BLaER1 (cell line): ENCODE data around the gene MPDZ.

Source experiments
- H3K27ac ChIP-seq: shearing (Covaris generic); formaldehyde crosslinking; 2 replicates; pipeline ENCODE4 v1.8.1; 2022
- H3K27me3 ChIP-seq: shearing (Covaris generic); formaldehyde crosslinking; 2 replicates; pipeline ENCODE4 v1.8.1; 2022
- H3K36me3 ChIP-seq: shearing (Covaris generic); formaldehyde crosslinking; 2 replicates; pipeline ENCODE4 v1.8.1; 2022
- H3K4me1 ChIP-seq: shearing (Covaris generic); formaldehyde crosslinking; 2 replicates; pipeline ENCODE4 v1.8.1; 2022
- H3K4me2 ChIP-seq: shearing (Covaris generic); formaldehyde crosslinking; 2 replicates; pipeline ENCODE4 v1.8.1; 2022
- H3K4me3 ChIP-seq: shearing (Covaris generic); formaldehyde crosslinking; 2 replicates; pipeline ENCODE4 v1.8.1; 2022
- H3K9ac ChIP-seq: shearing (Covaris generic); formaldehyde crosslinking; 2 replicates; pipeline ENCODE4 v1.8.1; 2022
- H3K9me3 ChIP-seq: shearing (Covaris generic); formaldehyde crosslinking; 2 replicates; pipeline ENCODE4 v1.8.1; 2022
- H4K20me1 ChIP-seq: shearing (Covaris generic); formaldehyde crosslinking; 2 replicates; pipeline ENCODE4 v1.8.1; 2022
- Cebpa-rat ChIP-seq: shearing (Covaris generic); IDR thresholded peaks from 2 replicates; pipeline ENCODE4 v1.8.1; 2022

MPDZ gene

DNA sequence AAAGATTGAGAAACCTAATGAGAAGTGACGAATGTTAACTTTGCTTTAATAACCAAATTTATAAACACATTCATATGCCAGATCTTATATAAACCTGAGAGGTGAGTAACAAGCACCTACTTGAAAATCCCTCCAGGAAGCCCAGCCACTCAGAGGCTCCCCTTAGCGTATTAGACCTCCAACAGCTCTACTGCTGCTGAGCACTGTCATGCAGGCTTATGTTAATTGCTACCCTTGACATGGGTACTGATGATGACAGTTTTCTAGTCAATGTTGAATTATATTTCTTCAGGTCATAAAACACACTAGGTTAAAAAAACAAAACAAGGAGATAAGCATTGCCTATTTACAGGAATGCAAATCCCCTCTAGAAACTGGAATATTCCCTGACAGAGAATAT lies 161.2 kb downstream of the MPDZ start:
- TF ChIP-seq Cebpa-rat: no peak
- no peaks in the 10 kb centered on the region for H4K20me1 ChIP-seq

DNA sequence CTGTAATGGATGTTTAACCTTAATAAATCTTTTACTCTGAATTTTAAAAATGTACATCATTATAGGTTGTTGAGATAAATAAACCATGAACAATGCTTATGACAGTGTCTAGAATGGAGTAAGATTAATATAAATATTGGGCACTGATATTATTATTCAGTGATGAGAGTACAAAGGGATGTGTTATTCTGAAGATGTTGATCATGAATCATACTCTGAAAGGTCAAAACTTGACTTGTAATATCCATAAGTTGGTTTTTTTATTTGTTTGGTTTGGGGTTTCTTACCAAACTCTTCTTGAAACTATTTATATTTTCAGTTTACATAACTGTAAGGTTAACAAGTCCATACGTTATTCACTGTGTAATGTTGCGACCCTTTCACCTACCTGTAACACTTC lies 163.2 kb downstream of the MPDZ start:
- Histone ChIP-seq H3K4me1 (no peaks in the 10 kb centered on the region), H4K20me1 (no peaks in the 10 kb centered on the region), H3K27ac (no peak overlapping the region), H3K4me2 (no peak overlapping the region), H3K4me3 (no peak overlapping the region), H3K27me3 (no peaks in the 10 kb centered on the region), H3K9ac (no peak overlapping the region), H3K9me3 (no peaks in the 10 kb centered on the region), H3K36me3 (no peaks in the 10 kb centered on the region)
- no peak for TF ChIP-seq Cebpa-rat

More for the DNA sequence above, 161.2 kb downstream of the MPDZ start:
- Histone ChIP-seq H3K36me3 (no peaks in the 10 kb centered on the region), H3K4me2 (no peak overlapping the region), H3K9ac (no peak overlapping the region), H3K4me1 (no peaks in the 10 kb centered on the region), H3K4me3 (no peak overlapping the region), H3K27me3 (no peaks in the 10 kb centered on the region), H3K9me3 (no peaks in the 10 kb centered on the region), H3K27ac (no peak overlapping the region)

DNA sequence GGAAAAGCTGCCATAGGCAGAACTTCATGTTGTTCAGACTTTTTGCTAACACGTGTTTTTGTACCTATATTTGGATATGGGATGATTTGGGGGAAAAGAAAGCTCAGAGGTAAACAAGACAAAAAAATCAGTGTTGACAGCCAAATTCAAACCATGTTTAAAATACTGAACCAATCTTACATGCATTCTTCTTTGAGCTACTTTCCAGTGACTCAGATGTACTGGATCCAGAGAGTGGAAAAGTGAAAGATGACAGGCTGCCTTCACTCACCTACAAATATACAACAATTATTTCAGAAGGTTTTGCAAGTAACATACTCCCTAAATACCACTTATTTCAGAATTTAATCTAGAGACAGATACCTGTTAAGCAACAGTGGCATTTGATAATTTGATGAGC lies 165.7 kb downstream of the MPDZ start:
- Histone ChIP-seq H3K4me1 (no peaks in the 10 kb centered on the region), H3K4me2 (no peak overlapping the region), H3K27ac (no peak overlapping the region), H4K20me1 (no peaks in the 10 kb centered on the region), H3K9me3 (no peaks in the 10 kb centered on the region), H3K36me3 (no peaks in the 10 kb centered on the region), H3K4me3 (no peak overlapping the region), H3K9ac (no peak overlapping the region), H3K27me3 (no peaks in the 10 kb centered on the region)
- no peak for TF ChIP-seq Cebpa-rat

DNA sequence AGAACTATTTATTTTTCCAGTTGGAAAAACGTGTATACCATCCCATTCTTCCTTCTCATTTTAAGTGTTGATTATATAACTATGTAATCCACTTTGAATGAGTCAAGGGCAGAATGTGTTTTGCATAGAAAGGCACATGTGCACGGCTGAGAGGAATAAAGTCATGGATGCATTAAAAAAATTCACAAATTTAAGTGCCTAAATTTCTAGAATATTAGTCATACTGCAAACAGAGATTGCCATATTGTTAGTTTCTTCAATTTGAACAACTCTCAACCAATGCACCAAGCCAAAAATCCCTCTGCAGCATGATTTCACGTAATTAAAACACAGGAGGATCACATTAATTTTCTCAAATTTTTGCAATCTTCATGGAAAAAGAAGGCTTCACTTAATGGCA lies 166.3 kb downstream of the MPDZ start:
- no peak overlapping the region for H3K27ac ChIP-seq

DNA sequence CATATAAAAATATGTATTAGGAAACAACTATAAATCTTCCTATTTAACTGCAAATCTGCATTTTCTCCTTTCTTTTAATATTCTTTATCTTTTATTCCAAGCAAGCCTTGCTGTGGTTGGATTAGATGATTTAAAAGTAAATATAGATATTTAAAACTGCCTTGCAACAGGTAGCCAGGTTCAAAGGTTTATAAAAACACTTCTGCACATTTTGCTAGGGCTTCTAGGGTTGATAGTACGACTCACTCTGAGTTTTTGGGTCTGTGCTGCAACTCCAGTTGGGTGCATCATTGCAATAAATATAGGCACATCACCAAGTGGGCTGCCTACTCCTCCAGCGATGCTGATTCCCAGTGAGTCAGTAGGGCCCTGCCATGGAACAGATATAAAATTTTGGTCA lies 167.7 kb downstream of the MPDZ start:
- Histone ChIP-seq H3K4me3 (no peak overlapping the region), H3K27ac (no peak overlapping the region), H3K9ac (no peak overlapping the region), H4K20me1 (no peaks in the 10 kb centered on the region), H3K27me3 (no peaks in the 10 kb centered on the region), H3K4me1 (no peaks in the 10 kb centered on the region), H3K36me3 (no peaks in the 10 kb centered on the region), H3K4me2 (no peak overlapping the region), H3K9me3 (no peaks in the 10 kb centered on the region)
- no peak for TF ChIP-seq Cebpa-rat

More for the DNA sequence above, 166.3 kb downstream of the MPDZ start:
- Histone ChIP-seq H3K9me3 (no peaks in the 10 kb centered on the region), H3K27me3 (no peaks in the 10 kb centered on the region), H3K4me3 (no peak overlapping the region), H3K4me2 (no peak overlapping the region), H3K36me3 (no peaks in the 10 kb centered on the region), H3K4me1 (no peaks in the 10 kb centered on the region), H4K20me1 (no peaks in the 10 kb centered on the region), H3K9ac (no peak overlapping the region)
- no peak for TF ChIP-seq Cebpa-rat

DNA sequence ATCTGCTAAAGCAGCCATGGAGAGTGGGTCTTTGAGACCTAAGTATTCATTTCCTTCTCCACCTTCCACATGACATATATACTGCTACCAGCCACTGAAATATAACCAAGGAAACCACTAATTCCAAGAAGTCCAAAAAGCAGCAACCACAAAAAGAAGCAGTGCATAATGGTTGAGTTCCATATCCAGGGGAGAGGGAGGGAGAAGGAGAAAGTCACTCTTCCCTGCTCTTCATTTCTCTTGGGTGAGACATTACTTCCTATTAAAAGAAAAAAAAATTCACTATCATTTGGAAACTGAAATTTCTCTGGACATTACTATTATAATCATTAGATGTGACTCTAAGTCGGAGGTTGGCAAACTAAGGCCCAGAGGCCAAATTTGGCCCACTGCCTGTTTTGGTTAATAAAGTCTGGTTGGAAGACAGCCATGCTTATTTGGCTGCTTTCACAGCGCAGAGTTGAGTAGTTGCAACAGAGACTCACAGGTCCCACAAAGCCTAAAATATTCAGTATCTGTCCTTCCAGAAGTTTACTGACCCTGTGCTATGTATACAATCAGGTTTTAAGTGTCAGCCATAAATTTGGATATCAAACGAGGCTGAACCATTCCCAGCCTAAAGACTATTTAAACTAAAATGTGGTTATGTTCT lies 168.6 kb downstream of the MPDZ start:
- TF ChIP-seq Cebpa-rat: no peak
- H3K9ac ChIP-seq: no peak overlapping the region
- no peaks in the 10 kb centered on the region for H3K27me3 ChIP-seq
- H3K27ac ChIP-seq: no peak overlapping the region
- no peaks in the 10 kb centered on the region for H4K20me1 ChIP-seq
- no peaks in the 10 kb centered on the region for H3K4me1 ChIP-seq
- no peaks in the 10 kb centered on the region for H3K36me3 ChIP-seq
- no peak overlapping the region for H3K4me3 ChIP-seq
- no peak overlapping the region for H3K4me2 ChIP-seq
- no peaks in the 10 kb centered on the region for H3K9me3 ChIP-seq

DNA sequence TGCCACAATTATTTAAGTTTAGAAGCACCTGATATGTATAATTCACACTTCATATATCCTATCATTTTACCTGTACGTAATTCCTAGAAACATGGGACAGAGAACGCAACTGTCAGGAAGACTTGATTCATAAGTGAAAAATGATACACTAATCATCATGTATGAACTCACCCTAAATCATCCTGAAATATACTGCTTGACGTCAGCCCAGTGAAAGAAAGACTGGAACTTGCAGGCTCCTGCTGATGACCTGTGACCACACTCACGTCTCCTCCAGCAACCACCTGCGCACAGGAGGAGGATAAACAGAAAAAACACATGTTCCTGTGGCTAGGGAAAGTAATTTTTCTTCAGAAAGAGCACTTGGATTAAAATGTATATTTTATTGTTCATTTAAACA lies 169.7 kb downstream of the MPDZ start:
- no peak overlapping the region for H3K9ac ChIP-seq
- H3K4me3 ChIP-seq: no peak overlapping the region
- TF ChIP-seq Cebpa-rat: no peak
- H3K9me3 ChIP-seq: no peaks in the 10 kb centered on the region
- H4K20me1 ChIP-seq: no peaks in the 10 kb centered on the region
- H3K27ac ChIP-seq: no peak overlapping the region
- no peaks in the 10 kb centered on the region for H3K27me3 ChIP-seq
- H3K4me2 ChIP-seq: no peak overlapping the region
- H3K4me1 ChIP-seq: no peaks in the 10 kb centered on the region
- no peaks in the 10 kb centered on the region for H3K36me3 ChIP-seq

DNA sequence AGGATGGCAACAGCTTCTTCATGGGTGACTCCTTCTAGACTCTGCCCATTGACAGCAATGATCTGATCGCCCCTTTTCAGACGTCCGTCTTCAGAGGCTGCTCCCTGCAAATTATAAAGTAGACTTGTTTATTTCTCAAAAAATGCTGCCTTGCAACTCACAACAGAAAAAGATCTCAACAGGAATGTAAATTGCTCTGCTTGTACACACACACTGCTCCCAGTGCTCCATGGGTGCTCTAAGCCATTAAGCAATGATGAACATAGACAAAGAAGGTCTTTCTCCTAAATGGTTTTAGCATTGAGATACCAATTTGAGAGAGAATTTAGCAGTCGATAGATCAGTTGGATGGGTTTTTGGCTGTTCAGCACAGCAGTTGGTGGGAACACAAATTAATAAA lies 172.5 kb downstream of the MPDZ start:
- TF ChIP-seq Cebpa-rat: no peak
- H3K27ac ChIP-seq: no peak overlapping the region
- no peaks in the 10 kb centered on the region for H3K36me3 ChIP-seq

DNA sequence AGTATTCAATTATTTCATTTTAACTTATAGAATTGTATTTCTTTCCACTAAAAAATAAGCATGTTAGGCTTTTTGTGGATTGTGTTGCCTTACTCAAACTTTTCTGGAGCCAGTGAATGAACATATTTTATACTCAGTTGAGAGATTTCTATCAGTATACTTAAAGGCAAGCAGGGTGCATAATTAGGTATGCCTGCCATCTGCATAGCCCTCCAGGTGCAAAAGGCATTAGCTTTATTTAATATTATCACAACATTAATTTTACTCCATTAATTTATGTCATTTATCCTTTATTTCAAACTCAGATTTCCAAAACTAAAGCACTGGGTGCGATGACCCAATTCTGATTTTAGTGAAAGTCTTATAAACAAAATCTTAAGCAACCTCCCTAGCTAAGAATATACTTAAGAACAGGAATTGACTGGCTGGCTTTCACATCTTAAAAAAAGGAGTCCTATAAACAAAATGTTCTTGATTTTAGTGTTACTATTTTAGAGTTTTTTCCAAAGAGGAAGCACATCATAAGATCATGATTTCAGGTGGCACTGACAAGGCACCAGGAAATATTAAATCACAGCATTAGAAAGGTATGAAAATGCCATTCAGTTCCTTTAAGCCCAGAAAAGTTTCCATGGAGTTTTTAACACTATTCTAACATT lies 178.4 kb downstream of the MPDZ start:
- Histone ChIP-seq H3K9me3 (no peaks in the 10 kb centered on the region), H3K9ac (no peak overlapping the region), H3K36me3 (no peaks in the 10 kb centered on the region), H3K4me1 (no peaks in the 10 kb centered on the region), H4K20me1 (no peaks in the 10 kb centered on the region), H3K27ac (no peak overlapping the region), H3K4me2 (no peak overlapping the region), H3K4me3 (no peak overlapping the region), H3K27me3 (no peaks in the 10 kb centered on the region)
- no peak for TF ChIP-seq Cebpa-rat

More for the DNA sequence above, 172.5 kb downstream of the MPDZ start:
- no peaks in the 10 kb centered on the region for H3K4me1 ChIP-seq
- H3K9me3 ChIP-seq: no peaks in the 10 kb centered on the region
- no peak overlapping the region for H3K4me2 ChIP-seq
- H4K20me1 ChIP-seq: no peaks in the 10 kb centered on the region
- no peak overlapping the region for H3K4me3 ChIP-seq
- H3K27me3 ChIP-seq: no peaks in the 10 kb centered on the region
- no peak overlapping the region for H3K9ac ChIP-seq

DNA sequence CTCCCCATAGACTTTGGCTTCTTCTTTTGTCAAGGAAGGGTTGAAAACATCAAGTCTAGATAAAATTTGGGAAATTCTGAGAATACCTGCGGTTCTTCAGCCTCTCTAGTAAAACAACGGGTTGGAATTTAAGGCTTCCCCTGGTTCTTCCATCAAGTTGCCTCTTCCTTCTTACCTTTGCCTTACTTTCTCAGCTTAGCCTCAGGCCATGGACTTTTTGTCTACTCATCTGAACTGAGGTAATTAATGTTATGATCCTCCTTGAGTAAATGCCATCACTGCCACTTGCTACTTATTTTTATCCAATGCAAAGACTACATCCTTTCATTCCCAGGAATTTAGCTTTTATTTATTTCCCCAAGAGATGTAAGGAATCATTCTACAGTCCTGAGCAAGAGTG lies 184.4 kb downstream of the MPDZ start:
- no peaks in the 10 kb centered on the region for H3K9me3 ChIP-seq

More for the DNA sequence above, 184.4 kb downstream of the MPDZ start:
- no peaks in the 10 kb centered on the region for H3K36me3 ChIP-seq
- no peak overlapping the region for H3K9ac ChIP-seq
- no peak for TF ChIP-seq Cebpa-rat
- H3K4me2 ChIP-seq: no peak overlapping the region
- no peaks in the 10 kb centered on the region for H4K20me1 ChIP-seq
- no peaks in the 10 kb centered on the region for H3K4me1 ChIP-seq
- H3K4me3 ChIP-seq: no peak overlapping the region
- no peaks in the 10 kb centered on the region for H3K27me3 ChIP-seq
- H3K27ac ChIP-seq: no peak overlapping the region
